COLO829 (cell line): Measurements from ENCODE around the gene GLOD4.
"Not testable (repeated sequence)": the region's sequence is repeated elsewhere in the genome, so short reads cannot be mapped to it uniquely, and the experiment has no call there.

Experiments used
- DNase-seq: peaks from one replicate; pipeline ENCODE4 v3.0.0; 2012; ENCODE audit warnings: low spot score

The GLOD4 gene

GRCh38 chr17:773467-774312, 8.4 kb downstream of the GLOD4 start:
- DNase-seq, result peak; percentile 85

GRCh38 chr17:773016-773415, 9.1 kb downstream of the GLOD4 start:
- no peak for DNase-seq

- no peak for DNase-seq
Measured at GRCh38 chr17:767076-767475, 15.0 kb downstream of the GLOD4 start.

- no peak for DNase-seq
Measured at GRCh38 chr17:760371-760770, 21.7 kb downstream of the GLOD4 start.

- no peak for DNase-seq
Measured at GRCh38 chr17:759964-760363, 22.1 kb downstream of the GLOD4 start.

GRCh38 chr17:756010-756567, 26.0 kb downstream of the GLOD4 start:
- not testable (repeated sequence) for DNase-seq

GRCh38 chr17:755319-755961, 26.6 kb downstream of the GLOD4 start:
- DNase-seq, result not testable (repeated sequence)

GRCh38 chr17:753418-753817, 28.7 kb downstream of the GLOD4 start:
- DNase-seq, result no peak

- no peak for DNase-seq
Measured at GRCh38 chr17:752620-753219, 29.4 kb downstream of the GLOD4 start.

GRCh38 chr17:752002-752619, 30.0 kb downstream of the GLOD4 start, which contains the start of gene GEMIN4:
TSS of gene GEMIN4 (minus strand) at chr17:752264. CDS start at chr17:752142, 122 bp downstream.
- peak; percentile 90 for DNase-seq

- no peak for DNase-seq
Measured at GRCh38 chr17:751269-752001, 30.6 kb downstream of the GLOD4 start.

- DNase-seq, result no peak
Measured at GRCh38 chr17:750431-751037, 31.5 kb downstream of the GLOD4 start.

- not testable (repeated sequence) for DNase-seq
Measured at GRCh38 chr17:749359-749758, 32.7 kb downstream of the GLOD4 start.

- not testable (repeated sequence) for DNase-seq
Measured at GRCh38 chr17:748604-749003, 33.5 kb downstream of the GLOD4 start.

GRCh38 chr17:746783-747629, 35.1 kb downstream of the GLOD4 start:
- no peak for DNase-seq

GRCh38 chr17:746181-746580, 35.9 kb downstream of the GLOD4 start:
- DNase-seq, result no peak

- no peak for DNase-seq
Measured at GRCh38 chr17:745406-745805, 36.7 kb downstream of the GLOD4 start.

GRCh38 chr17:744937-745336, 37.1 kb downstream of the GLOD4 start:
- no peak for DNase-seq

GRCh38 chr17:743139-743538, 38.9 kb downstream of the GLOD4 start:
- DNase-seq, result no peak

GRCh38 chr17:742147-742793, 39.8 kb downstream of the GLOD4 start:
- DNase-seq, result no peak
